HepG2 (cell line): ENCODE data around the gene METTL5. TPM values are rescaled to one million over a fixed set of nuclear protein-coding genes. Genes with fewer than 3 reads are reported as not detected.

Experiments
- ATM ChIP-seq: fragments of 450-650 bp; IDR thresholded peaks from 2 replicates; pipeline ENCODE4 v1.7.1; 2017; ENCODE audit warnings: mild to moderate bottlenecking, borderline replicate concordance
- CREM ChIP-seq, 2 experiments: sonication (generic) in 1 of 2; formaldehyde crosslinking in 1 of 2; IDR thresholded peaks; 2 replicates each; pipeline versions ENCODE4 v1.4.0 to v1.6.1; 2016 to 2020; ENCODE audit warnings: antibody characterized with exemption in 1 of 2, mild to moderate bottlenecking in 1 of 2, missing genetic modification reagents in 1 of 2
- CSRNP2 ChIP-seq: sonication (generic); formaldehyde crosslinking; conservative IDR thresholded peaks from 2 replicates; pipeline ENCODE4 v1.8.0; 2022; ENCODE audit warnings: low read depth, missing genetic modification reagents
- IRX3 ChIP-seq: sonication (generic); formaldehyde crosslinking; IDR thresholded peaks from 2 replicates; pipeline ENCODE4 v1.8.1; 2023; ENCODE audit warnings: mild to moderate bottlenecking, low read depth, missing genetic modification reagents, borderline replicate concordance
- KAT2B ChIP-seq: fragments of 150-350 bp; IDR thresholded peaks from 2 replicates; pipeline ENCODE4 v1.6.1; 2014; ENCODE audit warnings: low read depth, low read length, borderline replicate concordance
- MBD4 ChIP-seq: IDR thresholded peaks from 2 replicates; pipeline ENCODE4 v1.6.1; 2012; ENCODE audit warnings: low read length, inconsistent platforms, borderline replicate concordance
- NCOA1 ChIP-seq: sonication (generic); formaldehyde crosslinking; IDR thresholded peaks from 2 replicates; pipeline ENCODE4 v1.9.0; 2021; ENCODE audit warnings: missing genetic modification reagents
- NCOA2 ChIP-seq: sonication (generic); formaldehyde crosslinking; IDR thresholded peaks from 2 replicates; pipeline ENCODE4 v1.8.0; 2022; ENCODE audit warnings: inconsistent platforms
- SP140L ChIP-seq: sonication (generic); formaldehyde crosslinking; IDR thresholded peaks from 2 replicates; pipeline ENCODE4 v1.4.0; 2020; ENCODE audit warnings: missing genetic modification reagents, borderline replicate concordance
- SSRP1 ChIP-seq: IDR thresholded peaks from 2 replicates; pipeline ENCODE4 v1.6.1; 2016; ENCODE audit warnings: control low read depth
- TAF1 ChIP-seq: sonication (generic); formaldehyde crosslinking; IDR thresholded peaks from 2 replicates; pipeline ENCODE4 v1.4.0; 2020; ENCODE audit warnings: missing genetic modification reagents
- ZNF33A ChIP-seq: sonication (generic); formaldehyde crosslinking; IDR thresholded peaks from 2 replicates; pipeline ENCODE4 v1.5.1; 2020; ENCODE audit warnings: missing genetic modification reagents, mild to moderate bottlenecking, moderate library complexity, borderline replicate concordance
- ZNF446 ChIP-seq: sonication (generic); formaldehyde crosslinking; IDR thresholded peaks from 2 replicates; pipeline ENCODE4 v1.5.0; 2020; ENCODE audit warnings: mild to moderate bottlenecking, missing genetic modification reagents
- ZNF567 ChIP-seq: sonication (generic); formaldehyde crosslinking; IDR thresholded peaks from 2 replicates; pipeline ENCODE4 v1.8.1; 2023; ENCODE audit warnings: mild to moderate bottlenecking, missing genetic modification reagents, borderline replicate concordance
- ZNF619 ChIP-seq: sonication (generic); formaldehyde crosslinking; IDR thresholded peaks from 2 replicates; pipeline ENCODE4 v1.4.0; 2020; ENCODE audit warnings: mild to moderate bottlenecking, missing genetic modification reagents
- ZNF629 ChIP-seq: sonication (generic); formaldehyde crosslinking; conservative IDR thresholded peaks from 2 replicates; pipeline ENCODE4 v1.5.0; 2020; ENCODE audit warnings: missing genetic modification reagents
- ZSCAN25 ChIP-seq: sonication (generic); formaldehyde crosslinking; IDR thresholded peaks from 2 replicates; pipeline ENCODE4 v1.8.0; 2022; ENCODE audit warnings: mild to moderate bottlenecking, missing genetic modification reagents
- polyA plus RNA-seq, 8 experiments: library from polyadenylated mRNA; depleted of rRNA in 3 of 8; stranded (reverse) in 7 of 8; unstranded in 1 of 8; fragments of >200 nt; fragmentation: Illumina TruSeq in 4 of 8; extraction: Trizol in 4 of 8; gene quantifications; 2 replicates each; pipeline versions ENCODE4 v1.2.1 to v1.2.3, GENCODE V29; 2011 to 2016; ENCODE audit warnings: low read depth in 4 of 8, missing spikeins in 1 of 8, mixed read lengths in 1 of 8; ENCODE audit not compliant: insufficient read depth in 1 of 8
- total RNA-seq, 5 experiments: library from RNA; depleted of rRNA; stranded (reverse); fragments of >200 nt; fragmentation: Illumina TruSeq; extraction: Trizol; gene quantifications; 2 replicates each; pipeline ENCODE4 v1.2.3, GENCODE V29; 2016; ENCODE audit warnings: low read depth in 1 of 5
- TF ChIP-seq, protein P1 (sequence below): sonication (generic); formaldehyde crosslinking; IDR thresholded peaks from 2 replicates; pipeline ENCODE4 v1.5.1; 2020; ENCODE audit warnings: missing genetic modification reagents, mild to moderate bottlenecking, borderline replicate concordance
- TF ChIP-seq, protein P2 (sequence below): sonication (generic); formaldehyde crosslinking; IDR thresholded peaks from 2 replicates; pipeline ENCODE4 v1.4.0; 2020; ENCODE audit warnings: missing genetic modification reagents
- TF ChIP-seq, protein P3 (sequence below): sonication (generic); formaldehyde crosslinking; IDR thresholded peaks from 2 replicates; pipeline ENCODE4 v1.5.0; 2020; ENCODE audit warnings: mild to moderate bottlenecking, missing genetic modification reagents, borderline replicate concordance

The METTL5 gene
- total and polyA plus RNA-seq, 2 of the 13 experiments (the other 11 are each of a cell fraction or from before 2014, with no cell fraction given) = 50.7 to 95.1 TPM

DNA sequence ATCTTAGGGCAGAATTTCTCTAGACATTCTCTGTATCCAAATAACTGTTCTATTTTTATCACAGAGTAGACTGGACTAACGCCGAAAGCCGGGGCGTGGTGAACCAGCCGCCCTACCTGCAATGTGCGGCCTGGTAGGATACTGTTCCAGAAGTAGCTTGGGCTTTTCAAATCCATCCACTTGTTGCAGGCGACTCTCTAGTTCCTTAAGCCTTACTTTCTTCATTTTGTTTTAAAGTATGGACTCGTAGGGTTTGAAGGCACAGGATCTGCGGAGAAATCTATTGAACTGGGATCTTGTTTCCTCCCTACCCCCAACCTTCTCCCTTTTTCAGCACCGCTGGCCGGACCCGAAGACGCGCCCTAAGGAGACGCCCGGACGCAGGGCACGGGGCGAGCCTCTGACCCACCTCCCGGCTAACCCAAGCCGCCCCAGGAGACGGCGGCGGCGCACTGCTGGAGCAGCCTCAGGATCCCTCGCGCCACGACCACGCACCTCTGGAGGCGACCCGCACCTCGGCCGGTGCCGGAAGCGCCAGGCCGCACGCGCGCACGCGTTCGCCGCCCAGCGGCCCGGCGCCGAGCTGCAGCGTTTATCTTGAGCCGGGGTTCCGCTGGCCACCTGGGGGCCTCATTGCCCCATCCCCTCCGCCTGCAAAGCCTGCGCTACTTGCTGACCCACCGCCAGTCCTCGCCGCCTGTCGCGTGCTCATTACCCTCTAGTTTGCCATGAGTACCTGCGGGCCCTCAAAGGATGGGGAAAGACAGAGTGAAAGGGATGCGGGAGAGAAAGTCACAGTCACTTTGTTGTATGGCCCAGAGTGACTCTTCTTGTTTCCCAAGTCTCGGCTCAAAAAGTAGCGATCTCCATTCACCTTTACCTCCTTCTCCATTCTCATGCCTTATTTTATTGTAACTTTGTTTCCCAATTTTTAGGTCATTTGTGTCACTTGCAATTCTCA is at the start of gene METTL5 (continued):
- TF ChIP-seq SP140L (CRISPR knock-in tag) (no peak; the same call in 1 of the 2 replicates), NCOA1 (CRISPR knock-in tag) (peak; percentile 88), ZNF567 (CRISPR knock-in tag) (no peak; the same call in none of the 2 replicates), TAF1 (peak; percentile 73; the same call in 1 of the 2 replicates), KAT2B (no peak), ZNF619 (no peak), CSRNP2 (CRISPR knock-in tag) (no peak), ZSCAN25 (peak; percentile 72; the same call in 1 of the 2 replicates), SSRP1 (0 out of 2 replicates have a peak, but pooled peaks have one; percentile 1), ZNF33A (CRISPR knock-in tag) (no peak), MBD4 (no peak), IRX3 (CRISPR knock-in tag) (peak; percentile 87; the same call in 1 of the 2 replicates), ZNF629 (CRISPR knock-in tag) (peak; percentile 74), CREM (IDR thresholded peaks at IDR 0.05) (no peak), CREM (CRISPR knock-in tag; IDR thresholded peaks at IDR 0.05) (no peak), NCOA2 (CRISPR knock-in tag) (no peak; the same call in 1 of the 2 replicates), ZNF446 (CRISPR knock-in tag) (0 out of 2 replicates have a peak, but pooled peaks have one; percentile 64), ATM (no peak)
- TF ChIP-seq, protein P1, sequence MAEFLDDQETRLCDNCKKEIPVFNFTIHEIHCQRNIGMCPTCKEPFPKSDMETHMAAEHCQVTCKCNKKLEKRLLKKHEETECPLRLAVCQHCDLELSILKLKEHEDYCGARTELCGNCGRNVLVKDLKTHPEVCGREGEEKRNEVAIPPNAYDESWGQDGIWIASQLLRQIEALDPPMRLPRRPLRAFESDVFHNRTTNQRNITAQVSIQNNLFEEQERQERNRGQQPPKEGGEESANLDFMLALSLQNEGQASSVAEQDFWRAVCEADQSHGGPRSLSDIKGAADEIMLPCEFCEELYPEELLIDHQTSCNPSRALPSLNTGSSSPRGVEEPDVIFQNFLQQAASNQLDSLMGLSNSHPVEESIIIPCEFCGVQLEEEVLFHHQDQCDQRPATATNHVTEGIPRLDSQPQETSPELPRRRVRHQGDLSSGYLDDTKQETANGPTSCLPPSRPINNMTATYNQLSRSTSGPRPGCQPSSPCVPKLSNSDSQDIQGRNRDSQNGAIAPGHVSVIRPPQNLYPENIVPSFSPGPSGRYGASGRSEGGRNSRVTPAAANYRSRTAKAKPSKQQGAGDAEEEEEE = no peak
- TF ChIP-seq, protein P2, sequence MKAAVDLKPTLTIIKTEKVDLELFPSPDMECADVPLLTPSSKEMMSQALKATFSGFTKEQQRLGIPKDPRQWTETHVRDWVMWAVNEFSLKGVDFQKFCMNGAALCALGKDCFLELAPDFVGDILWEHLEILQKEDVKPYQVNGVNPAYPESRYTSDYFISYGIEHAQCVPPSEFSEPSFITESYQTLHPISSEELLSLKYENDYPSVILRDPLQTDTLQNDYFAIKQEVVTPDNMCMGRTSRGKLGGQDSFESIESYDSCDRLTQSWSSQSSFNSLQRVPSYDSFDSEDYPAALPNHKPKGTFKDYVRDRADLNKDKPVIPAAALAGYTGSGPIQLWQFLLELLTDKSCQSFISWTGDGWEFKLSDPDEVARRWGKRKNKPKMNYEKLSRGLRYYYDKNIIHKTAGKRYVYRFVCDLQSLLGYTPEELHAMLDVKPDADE (CRISPR knock-in tag) = no peak
- TF ChIP-seq, protein P3, sequence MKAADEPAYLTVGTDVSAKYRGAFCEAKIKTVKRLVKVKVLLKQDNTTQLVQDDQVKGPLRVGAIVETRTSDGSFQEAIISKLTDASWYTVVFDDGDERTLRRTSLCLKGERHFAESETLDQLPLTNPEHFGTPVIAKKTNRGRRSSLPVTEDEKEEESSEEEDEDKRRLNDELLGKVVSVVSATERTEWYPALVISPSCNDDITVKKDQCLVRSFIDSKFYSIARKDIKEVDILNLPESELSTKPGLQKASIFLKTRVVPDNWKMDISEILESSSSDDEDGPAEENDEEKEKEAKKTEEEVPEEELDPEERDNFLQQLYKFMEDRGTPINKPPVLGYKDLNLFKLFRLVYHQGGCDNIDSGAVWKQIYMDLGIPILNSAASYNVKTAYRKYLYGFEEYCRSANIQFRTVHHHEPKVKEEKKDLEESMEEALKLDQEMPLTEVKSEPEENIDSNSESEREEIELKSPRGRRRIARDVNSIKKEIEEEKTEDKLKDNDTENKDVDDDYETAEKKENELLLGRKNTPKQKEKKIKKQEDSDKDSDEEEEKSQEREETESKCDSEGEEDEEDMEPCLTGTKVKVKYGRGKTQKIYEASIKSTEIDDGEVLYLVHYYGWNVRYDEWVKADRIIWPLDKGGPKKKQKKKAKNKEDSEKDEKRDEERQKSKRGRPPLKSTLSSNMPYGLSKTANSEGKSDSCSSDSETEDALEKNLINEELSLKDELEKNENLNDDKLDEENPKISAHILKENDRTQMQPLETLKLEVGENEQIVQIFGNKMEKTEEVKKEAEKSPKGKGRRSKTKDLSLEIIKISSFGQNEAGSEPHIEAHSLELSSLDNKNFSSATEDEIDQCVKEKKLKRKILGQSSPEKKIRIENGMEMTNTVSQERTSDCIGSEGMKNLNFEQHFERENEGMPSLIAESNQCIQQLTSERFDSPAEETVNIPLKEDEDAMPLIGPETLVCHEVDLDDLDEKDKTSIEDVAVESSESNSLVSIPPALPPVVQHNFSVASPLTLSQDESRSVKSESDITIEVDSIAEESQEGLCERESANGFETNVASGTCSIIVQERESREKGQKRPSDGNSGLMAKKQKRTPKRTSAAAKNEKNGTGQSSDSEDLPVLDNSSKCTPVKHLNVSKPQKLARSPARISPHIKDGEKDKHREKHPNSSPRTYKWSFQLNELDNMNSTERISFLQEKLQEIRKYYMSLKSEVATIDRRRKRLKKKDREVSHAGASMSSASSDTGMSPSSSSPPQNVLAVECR (CRISPR knock-in tag) = peak; percentile 99
